GM21786 (cell line): ENCODE data around the gene C1QTNF9.
A peak's percentile ranks its signal among the peaks of the same experiment; 100 is the strongest.
"Not testable (repeated sequence)": the region's sequence is repeated elsewhere in the genome, so short reads cannot be mapped to it uniquely, and the experiment has no call there.

Source experiments
- ATAC-seq: cut with Tn5 transposase; IDR thresholded peaks from one replicate; pipeline ENCODE4 v1.9.1; 2021; ENCODE audit not compliant: unreplicated experiment

Gene C1QTNF9, protein sequence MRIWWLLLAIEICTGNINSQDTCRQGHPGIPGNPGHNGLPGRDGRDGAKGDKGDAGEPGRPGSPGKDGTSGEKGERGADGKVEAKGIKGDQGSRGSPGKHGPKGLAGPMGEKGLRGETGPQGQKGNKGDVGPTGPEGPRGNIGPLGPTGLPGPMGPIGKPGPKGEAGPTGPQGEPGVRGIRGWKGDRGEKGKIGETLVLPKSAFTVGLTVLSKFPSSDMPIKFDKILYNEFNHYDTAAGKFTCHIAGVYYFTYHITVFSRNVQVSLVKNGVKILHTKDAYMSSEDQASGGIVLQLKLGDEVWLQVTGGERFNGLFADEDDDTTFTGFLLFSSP

DNA sequence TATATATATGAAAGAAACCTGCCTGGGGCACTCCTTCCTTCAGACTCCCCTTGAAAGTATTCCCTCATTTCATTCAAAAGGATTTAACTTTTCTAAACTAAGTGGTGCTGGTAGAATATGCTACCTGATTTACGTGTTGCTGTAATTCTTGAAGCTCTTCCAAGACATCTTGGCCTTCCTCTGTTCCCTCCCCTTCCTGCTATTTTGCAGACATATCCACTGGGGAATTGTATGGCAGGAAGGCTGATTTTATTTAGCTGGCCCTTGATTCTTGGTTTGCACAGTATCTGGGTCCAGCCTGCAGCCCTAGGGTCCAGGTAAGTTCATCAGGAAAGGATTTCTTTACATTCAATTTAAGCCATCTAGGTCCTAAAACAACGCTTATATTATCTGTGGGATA, at the start of gene C1QTNF9:
Gene C1QTNF9, plus strand, starts transcription at position 281 of the 400 bp plus-strand sequence. CDS start 6,424 bp downstream, outside the sequence.
- not testable (repeated sequence) for ATAC-seq

DNA sequence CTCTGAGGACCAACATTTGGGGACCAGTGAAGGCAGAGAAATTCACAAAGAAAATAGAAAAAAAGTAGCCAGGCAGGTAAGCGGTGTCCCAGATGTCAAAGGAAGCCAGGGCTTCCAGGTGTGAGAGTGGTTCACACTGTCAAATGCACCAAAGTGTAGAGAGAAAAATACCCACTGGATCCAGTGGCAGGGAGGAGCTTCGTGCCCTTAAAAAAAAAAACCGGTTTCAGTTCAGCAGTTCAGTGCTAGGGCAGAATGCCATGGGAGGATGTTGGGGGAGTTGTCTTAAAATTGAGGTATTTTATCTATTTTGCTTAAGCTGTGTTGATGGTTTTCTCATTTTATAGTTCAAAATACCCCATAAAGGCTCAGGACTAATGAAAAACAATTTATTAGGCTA, 47.8 kb upstream of the C1QTNF9 start:
- no peak for ATAC-seq

DNA sequence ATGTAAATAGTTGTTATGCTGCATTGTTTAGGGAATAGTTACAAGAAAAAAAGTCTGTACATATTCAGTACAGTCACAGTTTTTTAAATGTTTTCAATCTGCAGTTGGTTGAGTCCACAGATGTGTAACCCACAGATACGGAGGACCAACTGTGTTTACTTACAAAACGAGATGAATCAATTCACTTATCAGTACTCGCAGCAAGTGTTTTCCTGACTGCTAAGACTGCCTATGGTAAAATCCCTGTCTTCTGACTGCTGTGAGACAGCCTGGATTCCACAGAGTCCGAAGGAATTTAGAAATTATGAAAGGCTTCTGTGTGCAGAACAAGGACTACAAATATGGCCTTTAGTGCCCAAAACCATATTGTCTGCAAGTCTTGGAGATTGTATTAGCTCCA, 45.7 kb upstream of the C1QTNF9 start:
- ATAC-seq, result no peak

DNA sequence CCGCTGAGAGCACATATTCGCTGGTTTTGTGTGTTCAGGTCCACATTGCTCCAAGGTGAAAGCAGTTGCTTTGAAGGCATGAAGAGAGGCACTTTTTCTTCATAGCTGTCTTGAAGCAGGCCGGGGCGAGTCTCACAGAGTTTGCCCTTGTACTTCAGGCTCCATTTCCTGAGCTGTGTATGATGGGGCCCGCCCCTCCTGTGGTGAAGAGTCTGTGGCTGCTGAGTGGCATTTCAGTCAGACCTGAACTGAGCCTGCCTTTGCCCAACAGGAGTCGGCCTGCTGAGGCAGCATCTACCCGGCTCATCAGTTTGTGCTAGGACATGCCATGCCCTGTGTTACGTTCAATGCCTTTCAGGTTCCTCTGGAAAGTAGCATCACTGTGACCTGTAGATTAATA, 44.4 kb upstream of the C1QTNF9 start:
- ATAC-seq, result peak; percentile 64

- ATAC-seq, result no peak
These were observed 43.9 kb upstream of the C1QTNF9 start for GRCh38 chr13:24265453-24265852.

GRCh38 chr13:24267274-24267673, 42.1 kb upstream of the C1QTNF9 start:
- no peak for ATAC-seq

DNA sequence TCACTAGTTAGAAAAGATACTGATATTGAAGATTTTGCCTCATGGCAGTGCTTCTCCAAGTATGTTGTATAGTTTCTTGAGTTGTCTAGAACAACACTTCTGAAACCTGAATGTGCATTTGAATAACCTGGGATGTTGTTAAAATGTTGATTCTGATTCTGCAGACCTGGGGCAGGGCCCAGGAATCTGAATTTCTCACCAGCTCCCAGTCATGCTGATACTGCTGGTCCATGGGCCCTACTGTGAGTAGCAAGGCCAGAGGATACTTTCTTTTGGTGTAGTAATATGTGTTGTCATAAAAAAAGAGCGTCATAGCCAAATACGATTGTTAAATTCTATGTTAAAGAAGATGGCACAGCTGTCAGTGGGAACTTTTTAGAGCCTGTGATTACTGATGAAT, 41.6 kb upstream of the C1QTNF9 start:
- ATAC-seq, result no peak

- no peak for ATAC-seq
These were observed 39.6 kb upstream of the C1QTNF9 start for GRCh38 chr13:24269821-24270220.

DNA sequence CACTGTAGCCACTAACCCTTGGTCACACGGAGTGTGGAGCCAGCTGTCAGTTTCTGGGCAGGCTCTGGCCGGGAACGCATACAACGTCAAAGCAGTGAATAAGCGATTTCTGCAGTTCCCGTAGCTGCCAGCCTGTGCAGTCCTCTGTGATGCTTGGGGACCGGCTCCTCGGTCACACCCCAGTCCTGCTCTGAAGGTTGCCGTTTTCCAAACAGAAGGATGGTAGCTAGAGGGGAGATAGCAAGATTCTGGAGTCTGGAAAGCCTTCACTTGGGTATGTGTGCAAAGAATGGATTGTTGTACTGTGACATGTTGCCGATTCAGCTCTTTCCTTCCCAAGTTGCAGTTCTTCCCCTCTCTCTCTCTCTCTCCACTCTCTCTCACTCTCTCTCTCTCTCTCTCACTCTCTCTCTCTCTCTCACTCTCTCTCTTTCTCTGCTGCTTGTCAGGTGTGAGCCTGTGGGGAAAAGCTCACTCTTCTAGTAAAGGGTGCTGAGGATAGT, 38.7 kb upstream of the C1QTNF9 start:
- ATAC-seq, result peak; percentile 40

GRCh38 chr13:24271231-24271600, 38.2 kb upstream of the C1QTNF9 start:
- no peak for ATAC-seq

- ATAC-seq, result peak; percentile 36
These were observed 37.6 kb upstream of the C1QTNF9 start for GRCh38 chr13:24271601-24272451.

DNA sequence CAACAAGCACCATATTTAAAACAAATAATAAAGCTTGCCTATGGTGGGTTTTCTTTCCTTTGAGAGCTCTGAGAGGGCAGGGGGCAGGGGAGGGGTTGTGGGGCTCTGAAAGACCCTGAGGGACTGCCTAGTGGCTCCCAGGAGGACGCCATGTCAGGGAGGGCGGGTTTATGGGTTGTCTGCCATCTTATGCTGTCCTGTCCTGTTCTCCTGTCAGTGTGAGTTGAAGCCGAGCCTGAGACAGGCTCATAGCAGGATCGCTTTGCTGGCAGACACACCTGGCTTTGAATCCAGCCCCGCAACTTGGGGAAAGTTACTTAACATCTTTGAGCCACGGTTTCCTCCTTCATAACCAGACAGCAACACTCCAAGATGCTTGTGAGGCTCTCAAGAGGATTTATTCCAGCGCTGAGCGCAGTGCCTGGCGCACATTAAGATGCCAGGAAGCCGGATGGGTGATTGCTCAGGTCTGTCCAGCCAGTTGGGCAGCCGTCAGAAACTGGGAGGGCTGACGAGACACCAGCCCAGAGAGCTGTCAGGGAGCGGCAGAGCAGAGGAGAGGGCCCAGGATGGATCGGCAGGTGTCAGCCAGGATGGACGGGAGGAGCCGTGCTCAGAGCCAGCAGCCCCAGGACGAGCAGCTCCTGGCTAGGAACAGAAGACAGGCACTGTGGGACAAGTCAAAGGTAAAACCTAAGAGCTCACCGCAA, 36.8 kb upstream of the C1QTNF9 start:
- no peak for ATAC-seq

DNA sequence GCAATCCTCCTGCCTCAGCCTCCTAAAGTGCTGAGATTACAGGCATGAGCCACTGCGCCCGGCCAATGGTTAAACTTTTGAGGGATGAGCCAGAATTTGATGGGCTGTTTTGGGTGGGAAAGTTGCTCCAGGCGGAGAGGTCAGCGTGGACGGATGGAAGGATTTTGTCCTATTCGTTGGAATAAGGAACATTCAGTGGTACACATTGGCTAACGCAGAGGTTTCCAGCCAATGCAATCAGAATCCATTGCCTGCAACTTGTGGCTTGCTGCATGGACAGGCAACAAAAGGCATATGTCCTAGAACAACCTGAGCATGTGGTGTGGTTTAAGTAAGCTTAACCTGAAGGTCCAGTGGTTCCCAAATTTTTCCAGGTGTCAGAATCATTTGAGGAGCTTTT, 35.5 kb upstream of the C1QTNF9 start:
- ATAC-seq, result no peak

DNA sequence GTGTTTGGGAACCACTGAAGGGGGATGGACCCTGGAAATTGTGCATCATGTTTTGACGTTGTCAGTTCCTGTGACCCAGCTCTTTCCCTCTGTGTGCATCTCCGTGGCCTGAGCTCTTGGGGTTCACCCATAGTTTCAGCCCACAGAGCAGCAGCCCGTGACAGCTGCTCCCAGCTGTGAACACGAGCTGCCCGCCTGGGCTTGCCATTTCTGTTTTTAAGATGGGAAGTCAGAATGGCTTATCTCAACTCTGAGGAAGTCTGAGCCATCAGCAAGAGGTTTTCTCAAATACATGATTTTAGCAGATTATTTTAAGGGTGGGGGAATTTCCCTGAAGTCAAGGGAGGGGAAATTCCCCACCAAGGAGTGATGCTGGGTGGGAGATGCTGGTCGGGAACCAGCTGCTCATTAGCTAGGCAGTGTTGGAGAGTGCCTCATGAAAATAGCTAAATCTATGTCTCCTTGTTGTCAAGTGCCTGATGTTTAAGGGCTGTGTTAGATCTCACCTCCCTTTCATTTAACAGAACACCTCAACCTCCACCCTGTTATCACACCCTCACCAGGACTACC, 34.8 kb upstream of the C1QTNF9 start:
- ATAC-seq, result peak; percentile 60

DNA sequence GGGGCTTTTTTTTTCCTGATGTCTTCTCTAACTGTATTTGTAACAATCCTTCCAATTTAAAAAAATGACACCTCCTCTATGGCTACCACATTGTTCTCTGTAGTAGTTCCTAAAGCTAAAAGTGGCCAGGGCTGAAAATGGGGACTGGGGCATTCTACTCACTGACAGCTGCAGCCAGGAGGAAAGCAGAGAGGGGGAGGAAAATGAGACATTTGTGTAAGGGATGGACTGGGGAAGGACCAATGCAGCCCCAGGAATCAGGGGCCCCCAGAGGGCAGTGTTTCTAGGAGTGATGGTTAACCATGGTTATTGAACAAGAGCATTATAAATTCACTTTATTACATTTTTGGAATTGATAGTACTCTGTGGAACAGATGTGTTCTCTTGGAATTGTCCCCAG, 34.3 kb upstream of the C1QTNF9 start:
- no peak for ATAC-seq

GRCh38 chr13:24276306-24276705, 33.1 kb upstream of the C1QTNF9 start:
- no peak for ATAC-seq

DNA sequence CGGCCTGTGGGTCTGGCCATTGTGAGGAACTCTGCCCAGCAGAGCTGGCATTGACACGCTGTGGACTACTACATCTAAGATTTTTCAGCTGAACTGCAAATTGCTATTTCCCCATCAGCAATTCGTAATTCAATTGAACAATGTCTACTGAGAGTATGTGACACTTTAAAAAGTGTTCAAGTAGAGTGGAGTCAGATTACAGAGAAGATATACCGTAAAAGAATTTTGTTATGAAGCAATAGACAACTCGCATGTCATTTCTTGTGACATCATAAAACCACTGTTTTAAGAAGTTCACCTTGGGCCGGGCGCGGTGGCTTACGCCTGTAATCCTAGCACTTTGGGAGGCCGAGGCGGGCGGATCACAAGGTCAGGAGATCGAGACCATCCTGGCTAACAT, 32.5 kb upstream of the C1QTNF9 start:
- ATAC-seq, result no peak

GRCh38 chr13:24277761-24278160, 31.6 kb upstream of the C1QTNF9 start:
- ATAC-seq, result no peak

GRCh38 chr13:24279327-24280110, 29.9 kb upstream of the C1QTNF9 start:
- ATAC-seq, result no peak

DNA sequence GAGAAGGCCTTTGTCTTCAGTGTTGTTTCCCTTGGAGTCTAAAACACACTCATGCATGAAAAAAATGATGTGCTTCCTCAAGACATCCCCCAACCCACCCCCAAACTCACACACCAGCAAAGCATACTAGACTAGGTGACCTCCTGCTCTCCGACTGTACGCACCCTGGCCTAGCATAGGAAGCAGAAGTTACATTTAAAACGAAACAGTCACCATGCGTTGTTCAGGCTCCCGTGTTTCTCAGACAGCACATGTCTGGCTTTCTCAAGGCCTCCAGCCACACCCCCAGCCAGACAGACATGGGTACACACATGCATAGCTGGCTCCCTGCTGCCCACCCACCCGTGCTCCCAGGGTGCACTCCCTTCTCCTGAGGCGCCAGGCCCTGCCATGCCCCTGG, 28.7 kb upstream of the C1QTNF9 start:
- peak; percentile 85 for ATAC-seq
